Breast epithelium (tissue), 3 donors: ENCODE results near the gene DTX2.
"Not testable (repeated sequence)": the region's sequence is repeated elsewhere in the genome, so short reads cannot be mapped to it uniquely, and the experiment has no call there.

ENCODE experiments used
- POLR2A ChIP-seq: fragments of 450-650 bp; IDR thresholded peaks from one replicate; pipeline ENCODE4 v1.6.1; 2016; ENCODE audit warnings: antibody characterized with exemption, mild to moderate bottlenecking, moderate library complexity
- POLR2AphosphoS5 ChIP-seq, 3 donors: sonication (generic); formaldehyde crosslinking; IDR thresholded peaks; one replicate each; pipeline ENCODE4 v1.6.1; 2017; ENCODE audit warnings: antibody characterized with exemption in 3 of 3
- TF ChIP-seq, protein P1 (sequence below), 3 donors: fragments of 450-650 bp; IDR thresholded peaks; one replicate each; pipeline ENCODE4 v1.5.1; 2016 to 2017; ENCODE audit warnings: antibody characterized with exemption in 3 of 3, mild to moderate bottlenecking in 3 of 3, moderate library complexity in 3 of 3

DNA sequence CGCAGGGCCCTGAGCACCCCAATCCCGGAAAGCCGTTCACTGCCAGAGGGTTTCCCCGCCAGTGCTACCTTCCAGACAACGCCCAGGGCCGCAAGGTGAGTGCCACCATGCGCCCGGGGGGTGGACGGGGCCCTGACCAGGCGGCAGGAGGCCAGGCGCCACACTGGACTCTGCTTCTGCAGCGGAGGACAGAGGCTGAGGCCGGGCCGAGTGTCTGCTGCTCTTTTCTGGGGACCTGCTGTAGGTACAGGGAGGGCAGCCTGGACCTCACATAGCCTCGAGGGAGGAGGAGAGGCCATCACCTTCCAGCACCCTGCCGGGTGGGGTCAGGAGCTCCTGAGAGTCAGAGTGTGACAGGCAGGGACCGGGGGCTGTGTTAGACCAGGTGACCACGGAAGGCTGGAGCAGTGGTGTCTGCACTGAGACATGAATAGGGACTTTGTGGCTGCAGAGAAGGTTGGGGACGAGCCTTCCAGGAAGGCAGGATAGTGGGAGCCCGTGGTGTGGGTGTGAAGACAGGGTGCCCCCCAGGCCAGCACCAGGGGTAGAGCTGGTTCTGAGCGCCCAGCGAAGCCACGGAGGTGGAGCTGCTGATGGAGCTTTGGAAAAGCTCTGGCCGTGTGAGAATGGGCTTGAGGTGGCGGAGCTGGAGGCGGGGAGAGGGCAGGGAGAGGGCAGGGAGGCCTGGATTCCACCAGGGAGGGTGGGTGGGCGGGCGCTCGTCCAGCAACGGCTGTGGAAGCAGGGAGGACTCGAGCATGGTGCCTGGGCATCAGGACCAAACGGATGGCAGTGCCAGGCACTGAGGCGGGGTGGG lies 43.0 kb downstream of the DTX2 start:
- TF ChIP-seq, protein P1, sequence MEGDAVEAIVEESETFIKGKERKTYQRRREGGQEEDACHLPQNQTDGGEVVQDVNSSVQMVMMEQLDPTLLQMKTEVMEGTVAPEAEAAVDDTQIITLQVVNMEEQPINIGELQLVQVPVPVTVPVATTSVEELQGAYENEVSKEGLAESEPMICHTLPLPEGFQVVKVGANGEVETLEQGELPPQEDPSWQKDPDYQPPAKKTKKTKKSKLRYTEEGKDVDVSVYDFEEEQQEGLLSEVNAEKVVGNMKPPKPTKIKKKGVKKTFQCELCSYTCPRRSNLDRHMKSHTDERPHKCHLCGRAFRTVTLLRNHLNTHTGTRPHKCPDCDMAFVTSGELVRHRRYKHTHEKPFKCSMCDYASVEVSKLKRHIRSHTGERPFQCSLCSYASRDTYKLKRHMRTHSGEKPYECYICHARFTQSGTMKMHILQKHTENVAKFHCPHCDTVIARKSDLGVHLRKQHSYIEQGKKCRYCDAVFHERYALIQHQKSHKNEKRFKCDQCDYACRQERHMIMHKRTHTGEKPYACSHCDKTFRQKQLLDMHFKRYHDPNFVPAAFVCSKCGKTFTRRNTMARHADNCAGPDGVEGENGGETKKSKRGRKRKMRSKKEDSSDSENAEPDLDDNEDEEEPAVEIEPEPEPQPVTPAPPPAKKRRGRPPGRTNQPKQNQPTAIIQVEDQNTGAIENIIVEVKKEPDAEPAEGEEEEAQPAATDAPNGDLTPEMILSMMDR (IDR thresholded peaks at IDR 0.05), result not testable (repeated sequence)
- TF ChIP-seq POLR2A; POLR2AphosphoS5 (IDR thresholded peaks at IDR 0.05): not testable (repeated sequence)
